GM12872 (cell line): Measurements from ENCODE around the gene IL17C.

ENCODE experiments used
- TF ChIP-seq, protein P1 (sequence below): IDR thresholded peaks from 3 replicates; pipeline ENCODE4 v1.5.1; 2011; ENCODE audit warnings: low read depth, mild to moderate bottlenecking, low read length, moderate library complexity; ENCODE audit not compliant: insufficient read depth

Gene IL17C

DNA sequence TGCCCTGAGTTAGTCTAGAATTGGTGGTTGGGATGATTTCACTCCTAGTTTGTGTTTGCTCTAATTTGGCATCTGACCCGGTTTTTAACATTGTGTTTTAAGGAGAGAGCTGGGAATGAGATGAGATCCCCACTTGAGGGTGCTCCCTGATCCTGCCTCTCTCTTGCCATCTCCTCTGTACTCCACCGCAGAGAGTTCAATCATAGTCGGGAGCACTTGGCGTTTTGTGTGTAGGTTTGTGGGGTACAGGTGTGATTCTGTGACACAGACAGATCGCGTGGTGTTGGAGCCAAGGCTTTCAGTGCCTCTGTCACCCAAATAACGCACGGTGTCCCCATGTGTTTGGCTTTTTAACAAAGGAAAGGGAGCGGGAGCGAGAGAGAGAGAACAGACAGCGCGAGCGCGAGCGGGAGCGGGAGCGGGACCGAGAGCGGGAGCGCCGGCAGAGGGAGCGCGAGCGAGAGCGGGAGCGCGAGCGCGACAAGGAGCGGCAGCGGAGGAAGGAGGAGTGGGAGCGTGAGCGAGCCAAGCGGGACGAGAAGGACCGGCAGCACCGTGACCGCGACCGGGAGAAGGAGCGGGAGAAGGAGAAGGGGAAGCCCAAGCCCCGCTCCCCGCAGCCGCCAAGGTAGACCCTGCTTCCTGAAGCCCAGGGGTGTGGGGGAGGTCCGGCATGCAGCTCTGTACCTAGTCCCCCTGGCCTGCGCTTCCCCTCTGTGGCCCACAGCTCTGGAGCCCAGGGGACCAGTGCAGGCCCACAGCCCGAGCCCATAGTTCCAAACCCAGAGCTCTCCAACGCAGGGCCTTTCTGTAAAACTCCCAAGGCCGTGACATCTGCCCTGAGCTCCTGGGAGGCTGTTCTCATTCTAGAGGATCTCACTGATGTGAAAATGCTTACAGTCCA is 27.2 kb upstream of the IL17C start:
- TF ChIP-seq, protein P1, sequence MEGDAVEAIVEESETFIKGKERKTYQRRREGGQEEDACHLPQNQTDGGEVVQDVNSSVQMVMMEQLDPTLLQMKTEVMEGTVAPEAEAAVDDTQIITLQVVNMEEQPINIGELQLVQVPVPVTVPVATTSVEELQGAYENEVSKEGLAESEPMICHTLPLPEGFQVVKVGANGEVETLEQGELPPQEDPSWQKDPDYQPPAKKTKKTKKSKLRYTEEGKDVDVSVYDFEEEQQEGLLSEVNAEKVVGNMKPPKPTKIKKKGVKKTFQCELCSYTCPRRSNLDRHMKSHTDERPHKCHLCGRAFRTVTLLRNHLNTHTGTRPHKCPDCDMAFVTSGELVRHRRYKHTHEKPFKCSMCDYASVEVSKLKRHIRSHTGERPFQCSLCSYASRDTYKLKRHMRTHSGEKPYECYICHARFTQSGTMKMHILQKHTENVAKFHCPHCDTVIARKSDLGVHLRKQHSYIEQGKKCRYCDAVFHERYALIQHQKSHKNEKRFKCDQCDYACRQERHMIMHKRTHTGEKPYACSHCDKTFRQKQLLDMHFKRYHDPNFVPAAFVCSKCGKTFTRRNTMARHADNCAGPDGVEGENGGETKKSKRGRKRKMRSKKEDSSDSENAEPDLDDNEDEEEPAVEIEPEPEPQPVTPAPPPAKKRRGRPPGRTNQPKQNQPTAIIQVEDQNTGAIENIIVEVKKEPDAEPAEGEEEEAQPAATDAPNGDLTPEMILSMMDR = no peak

DNA sequence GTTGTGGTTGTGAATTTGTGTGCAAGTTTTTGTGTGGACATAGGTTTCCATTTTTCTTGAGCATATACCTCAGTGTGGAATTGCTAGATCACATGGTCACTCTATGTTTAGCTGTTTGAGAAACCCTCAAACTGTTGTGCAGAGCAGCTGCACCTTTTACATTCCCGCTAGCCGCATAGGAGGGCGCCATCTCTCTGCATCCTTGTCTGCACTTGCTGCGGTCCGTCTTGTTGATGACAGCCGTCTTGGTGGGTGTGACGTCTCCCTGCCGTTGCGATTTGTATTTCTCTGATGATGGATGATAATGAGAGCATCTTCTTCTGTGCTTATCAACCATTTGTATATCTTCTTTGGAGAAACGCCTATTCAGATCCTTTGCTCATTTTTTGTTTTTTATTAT is 25.1 kb upstream of the IL17C start:
- TF ChIP-seq, protein P1 = no peak

DNA sequence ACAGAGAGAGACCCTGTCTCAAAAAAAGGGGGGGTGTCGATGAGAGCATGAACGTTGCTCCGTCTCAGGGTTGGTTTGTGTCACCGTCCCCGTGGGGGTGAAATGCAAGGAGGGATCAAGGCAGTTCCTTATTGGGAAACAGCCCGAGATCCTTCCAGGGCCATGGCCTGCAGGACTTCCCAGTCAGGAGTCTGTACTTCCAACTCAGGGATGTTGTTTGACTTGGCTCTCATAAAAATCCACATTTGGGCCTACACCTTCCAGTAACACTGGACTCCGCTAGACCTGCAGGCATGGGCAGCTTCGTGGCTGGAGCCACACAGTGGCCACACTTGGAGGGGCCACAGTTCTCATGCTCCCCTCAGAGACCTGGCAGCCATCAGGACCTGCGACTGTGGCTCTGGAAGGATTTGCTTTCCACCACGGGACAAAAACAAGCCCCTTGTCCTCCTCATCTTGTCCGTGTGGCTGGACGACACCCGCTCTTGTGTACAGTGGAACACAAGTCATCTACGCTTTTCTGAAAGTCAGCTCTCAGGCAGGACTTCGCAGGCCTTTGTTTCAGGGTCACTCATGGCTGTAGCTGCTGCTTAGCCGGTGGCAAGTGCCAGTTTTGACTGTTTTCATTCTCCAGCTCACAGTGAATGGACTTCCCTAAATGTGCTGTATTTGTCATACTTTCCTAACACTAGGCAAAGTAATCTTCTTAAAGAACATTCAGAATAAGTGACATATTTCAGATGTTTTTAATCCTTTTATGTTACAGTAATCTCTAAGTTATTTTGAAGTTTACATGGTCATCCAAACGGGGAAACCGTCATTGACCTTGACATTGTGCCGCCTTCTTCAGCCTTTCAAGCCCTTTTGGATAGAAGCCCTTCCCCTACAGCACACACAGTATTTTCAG is 24.2 kb upstream of the IL17C start:
- TF ChIP-seq, protein P1 = no peak

DNA sequence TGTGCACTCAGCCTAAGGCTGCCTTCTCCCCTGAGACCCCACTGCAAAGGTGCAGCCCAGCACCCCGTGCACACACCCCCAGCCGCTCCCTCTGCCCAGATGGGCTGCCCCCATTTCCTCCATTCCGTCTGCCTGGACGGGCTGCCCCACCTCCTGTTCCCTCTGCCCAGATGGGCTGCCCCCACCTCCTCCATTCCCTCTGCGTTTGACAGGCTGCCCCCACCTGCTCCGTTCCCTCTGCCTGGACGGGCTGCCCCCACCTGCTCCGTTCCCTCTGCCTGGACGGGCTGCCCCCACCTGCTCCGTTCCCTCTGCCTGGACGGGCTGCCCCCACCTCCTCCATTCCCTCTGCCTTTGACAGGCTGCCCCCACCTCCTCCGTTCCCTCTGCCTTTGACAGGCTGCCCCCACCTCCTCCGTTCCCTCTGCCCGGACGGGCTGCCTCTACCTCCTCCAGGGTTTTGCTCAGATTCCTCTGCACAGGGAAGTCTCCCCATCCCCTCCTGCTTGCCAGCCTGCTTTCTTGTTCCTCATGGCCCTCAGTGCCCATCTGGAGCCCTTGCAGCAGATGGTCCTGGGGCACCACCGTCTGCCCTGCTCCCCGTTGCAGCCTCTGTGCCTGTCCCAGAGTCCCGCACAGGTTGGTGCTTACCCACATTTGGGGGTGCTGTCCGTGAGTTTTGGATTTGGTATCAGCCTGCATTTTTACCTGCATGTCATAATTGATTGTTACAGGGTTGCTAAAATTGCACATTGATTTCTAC is 23.4 kb upstream of the IL17C start:
- TF ChIP-seq, protein P1 = no peak

DNA sequence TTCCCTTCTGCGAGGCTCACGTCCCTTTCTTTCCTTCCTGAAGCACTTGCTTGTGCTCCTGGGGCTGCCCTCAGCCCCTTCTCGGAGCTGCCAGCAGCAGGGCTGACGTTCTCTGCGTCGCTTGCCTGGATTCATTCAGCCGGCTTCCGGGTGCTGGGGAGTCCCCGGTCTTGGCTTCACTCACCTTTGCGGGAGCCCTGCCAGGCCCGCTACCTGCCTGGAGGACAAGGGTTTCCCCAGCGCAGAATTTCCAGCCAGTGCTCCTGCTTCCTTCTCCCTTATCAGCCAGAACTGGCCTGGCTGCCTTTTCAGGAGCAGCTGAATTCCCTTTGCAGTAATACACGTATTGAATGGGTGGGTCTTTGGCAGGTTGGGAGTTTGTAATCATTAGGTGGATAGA is 22.1 kb upstream of the IL17C start:
- TF ChIP-seq, protein P1 = no peak

DNA sequence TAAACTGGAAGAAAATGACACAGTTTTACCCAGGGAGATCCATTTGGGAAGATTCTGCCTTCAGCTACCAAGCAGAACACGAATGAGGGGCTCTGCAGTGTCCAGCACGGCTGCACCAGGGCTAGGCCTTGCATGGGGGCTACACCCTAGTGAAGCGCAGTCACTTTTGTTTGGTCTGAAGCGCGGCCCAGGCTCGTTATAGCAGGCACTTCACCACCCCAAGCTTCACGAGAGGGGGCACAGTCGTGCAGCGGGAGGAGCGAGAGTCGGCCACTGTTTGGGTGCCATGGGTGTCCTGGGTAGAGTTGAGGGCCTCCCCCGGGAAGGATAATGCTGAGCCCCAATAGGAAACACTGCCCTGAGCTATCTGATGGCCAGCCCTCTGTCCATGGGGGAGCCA is 21.6 kb upstream of the IL17C start:
- TF ChIP-seq, protein P1 = no peak
